Panc1 (cell line): ENCODE data around the gene MAPRE2. TPM values are rescaled to one million over a fixed set of nuclear protein-coding genes. Genes with fewer than 3 reads are reported as not detected.

Source experiments
- ATAC-seq: fragments of 200-7000 bp; cut with Tn5 transposase; 2 replicates; pipeline ENCODE4 v1.9.1; 2020; ENCODE audit warnings: mild to moderate bottlenecking, moderate library complexity
- BruUV-seq: library from RNA; stranded (reverse); fragments of 400-500 nt; replicated peaks from 2 replicates; lab custom pipeline; 2021; lab: Mats Ljungman, UMichigan
- CTCF ChIA-PET: fragments of 300-600 bp; sonication (Branson Sonifier 250); formaldehyde crosslinking; loops from one replicate; lab custom pipeline; 2022; ENCODE audit warnings: antibody characterized with exemption; lab: Charles Lee
- POLR2A ChIA-PET: fragments of 300-600 bp; sonication (Branson Sonifier 250); formaldehyde crosslinking; loops from one replicate; lab custom pipeline; 2022; ENCODE audit warnings: antibody characterized with exemption; lab: Charles Lee
- DNase-seq: peaks from one replicate; pipeline ENCODE4 v3.0.0-alpha.2; 2010; ENCODE audit warnings: low read depth, low spot score
- H3K27ac ChIP-seq: 2 replicates; pipeline ENCODE4 v1.5.1; 2011; ENCODE audit warnings: mild to moderate bottlenecking, low read length, inconsistent platforms
- H3K27me3 ChIP-seq: fragments of 200-500 bp; sonication (Bioruptor generic); 2 replicates; pipeline ENCODE4 v1.6.0; 2014; ENCODE audit warnings: low read length, inconsistent platforms; ENCODE audit not compliant: control insufficient read depth, insufficient read depth
- H3K36me3 ChIP-seq: fragments of 200-500 bp; sonication (Bioruptor generic); 2 replicates; pipeline ENCODE4 v1.5.1; 2014; ENCODE audit warnings: inconsistent platforms, mild to moderate bottlenecking, low read length, moderate library complexity; ENCODE audit not compliant: control insufficient read depth, insufficient read depth
- H3K4me1 ChIP-seq: 2 replicates; pipeline ENCODE4 v1.5.1; 2011; ENCODE audit warnings: inconsistent platforms, mild to moderate bottlenecking, low read length, moderate library complexity; ENCODE audit not compliant: control insufficient read depth, insufficient read depth
- H3K4me3 ChIP-seq, 2 experiments: 2 replicates each; pipeline ENCODE4 v1.5.1; 2011 to 2012; ENCODE audit warnings: low read depth in 2 of 2, low read length in 2 of 2, mild to moderate bottlenecking in 2 of 2, inconsistent platforms in 1 of 2, moderate library complexity in 1 of 2
- H3K9me3 ChIP-seq: fragments of 200-500 bp; sonication (Bioruptor generic); 2 replicates; pipeline ENCODE4 v1.5.1; 2014; ENCODE audit warnings: low read depth, mild to moderate bottlenecking, inconsistent platforms, low read length, moderate library complexity; ENCODE audit not compliant: control insufficient read depth, insufficient read depth
- POLR2AphosphoS5 ChIP-seq: IDR thresholded peaks from 2 replicates; pipeline ENCODE4 v1.6.1; 2012; ENCODE audit warnings: mild to moderate bottlenecking, low read depth, low read length, moderate library complexity
- SIN3A ChIP-seq: IDR thresholded peaks from 2 replicates; pipeline ENCODE4 v1.6.1; 2012; ENCODE audit warnings: low read depth, mild to moderate bottlenecking, low read length, moderate library complexity, borderline replicate concordance; ENCODE audit not compliant: insufficient read depth
- TCF7L2 ChIP-seq: IDR thresholded peaks from 2 replicates; pipeline ENCODE4 v1.6.1; 2011; ENCODE audit warnings: mild to moderate bottlenecking, low read depth, low read length, inconsistent platforms
- in situ Hi-C: cut with HindIII; loops from 2 replicates; pipeline ENCODE4 v1.10.0; 2016; ENCODE audit warnings: low sequenced_read_pairs, low pct_unique_long_range_greater_than_20kb
- intact Hi-C: fragments of 100-400 bp; cut with micrococcal nuclease; formaldehyde crosslinking; loops from one replicate; pipeline ENCODE4 v1.10.0; 2022; ENCODE audit not compliant: unreplicated experiment
- total RNA-seq: library from RNA; stranded (reverse); gene quantifications from one replicate; pipeline ENCODE4 v1.2.1, GENCODE V29; 2021; ENCODE audit not compliant: unreplicated experiment
- TF ChIP-seq, protein P1 (sequence below): fragments of 450-650 bp; IDR thresholded peaks from 2 replicates; pipeline ENCODE4 v1.5.1; 2017; ENCODE audit warnings: mild to moderate bottlenecking
- TF ChIP-seq, protein P2 (sequence below), 2 experiments: IDR thresholded peaks; 2 replicates each; pipeline ENCODE4 v1.6.1; 2011 to 2012; ENCODE audit warnings: low read depth in 2 of 2, control low read depth in 1 of 2, low read length in 1 of 2, mild to moderate bottlenecking in 1 of 2, moderate library complexity in 1 of 2; ENCODE audit not compliant: insufficient read depth in 1 of 2

Gene MAPRE2
- total RNA-seq, 1 experiment from 2014 or later = 14.1 TPM

DNA sequence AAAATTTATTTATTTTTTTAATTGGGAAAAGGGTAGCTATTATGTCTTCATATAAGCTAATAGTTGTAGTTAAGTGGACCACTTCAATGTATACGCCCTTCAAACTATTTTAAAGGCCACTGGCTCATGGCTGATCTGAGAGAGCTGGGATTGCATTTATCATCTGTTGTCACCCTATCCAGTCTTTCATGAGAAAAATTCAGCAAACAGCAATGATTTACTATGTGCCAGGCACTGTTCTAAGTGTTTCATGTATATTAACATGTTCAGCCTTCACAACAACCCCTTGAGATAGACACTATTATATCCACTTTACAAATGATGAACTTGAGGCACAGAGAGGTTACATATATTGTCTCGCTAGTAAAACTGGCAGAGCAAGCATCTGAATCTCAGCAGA lies 133.5 kb downstream of the MAPRE2 start:
- ATAC-seq = no peak
- DNase-seq = no peak
- Histone ChIP-seq H3K4me1 (no peaks in the 10 kb centered on the region), H3K27me3 (no peaks in the 10 kb centered on the region), H3K36me3 (no peaks in the 10 kb centered on the region), H3K9me3 (no peaks in the 10 kb centered on the region), H3K27ac (no peak overlapping the region), H3K4me3 (no peak overlapping the region)
- no TSS peak for BruUV-seq
- POLR2A ChIA-PET = no interaction called here
- in situ Hi-C loops (no loop called here), intact Hi-C loops (no loop called here)
- TF ChIP-seq TCF7L2 (no peak), SIN3A (no peak), POLR2AphosphoS5 (no peak)
- TF ChIP-seq, protein P1, sequence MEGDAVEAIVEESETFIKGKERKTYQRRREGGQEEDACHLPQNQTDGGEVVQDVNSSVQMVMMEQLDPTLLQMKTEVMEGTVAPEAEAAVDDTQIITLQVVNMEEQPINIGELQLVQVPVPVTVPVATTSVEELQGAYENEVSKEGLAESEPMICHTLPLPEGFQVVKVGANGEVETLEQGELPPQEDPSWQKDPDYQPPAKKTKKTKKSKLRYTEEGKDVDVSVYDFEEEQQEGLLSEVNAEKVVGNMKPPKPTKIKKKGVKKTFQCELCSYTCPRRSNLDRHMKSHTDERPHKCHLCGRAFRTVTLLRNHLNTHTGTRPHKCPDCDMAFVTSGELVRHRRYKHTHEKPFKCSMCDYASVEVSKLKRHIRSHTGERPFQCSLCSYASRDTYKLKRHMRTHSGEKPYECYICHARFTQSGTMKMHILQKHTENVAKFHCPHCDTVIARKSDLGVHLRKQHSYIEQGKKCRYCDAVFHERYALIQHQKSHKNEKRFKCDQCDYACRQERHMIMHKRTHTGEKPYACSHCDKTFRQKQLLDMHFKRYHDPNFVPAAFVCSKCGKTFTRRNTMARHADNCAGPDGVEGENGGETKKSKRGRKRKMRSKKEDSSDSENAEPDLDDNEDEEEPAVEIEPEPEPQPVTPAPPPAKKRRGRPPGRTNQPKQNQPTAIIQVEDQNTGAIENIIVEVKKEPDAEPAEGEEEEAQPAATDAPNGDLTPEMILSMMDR = no peak
- TF ChIP-seq, protein P2, sequence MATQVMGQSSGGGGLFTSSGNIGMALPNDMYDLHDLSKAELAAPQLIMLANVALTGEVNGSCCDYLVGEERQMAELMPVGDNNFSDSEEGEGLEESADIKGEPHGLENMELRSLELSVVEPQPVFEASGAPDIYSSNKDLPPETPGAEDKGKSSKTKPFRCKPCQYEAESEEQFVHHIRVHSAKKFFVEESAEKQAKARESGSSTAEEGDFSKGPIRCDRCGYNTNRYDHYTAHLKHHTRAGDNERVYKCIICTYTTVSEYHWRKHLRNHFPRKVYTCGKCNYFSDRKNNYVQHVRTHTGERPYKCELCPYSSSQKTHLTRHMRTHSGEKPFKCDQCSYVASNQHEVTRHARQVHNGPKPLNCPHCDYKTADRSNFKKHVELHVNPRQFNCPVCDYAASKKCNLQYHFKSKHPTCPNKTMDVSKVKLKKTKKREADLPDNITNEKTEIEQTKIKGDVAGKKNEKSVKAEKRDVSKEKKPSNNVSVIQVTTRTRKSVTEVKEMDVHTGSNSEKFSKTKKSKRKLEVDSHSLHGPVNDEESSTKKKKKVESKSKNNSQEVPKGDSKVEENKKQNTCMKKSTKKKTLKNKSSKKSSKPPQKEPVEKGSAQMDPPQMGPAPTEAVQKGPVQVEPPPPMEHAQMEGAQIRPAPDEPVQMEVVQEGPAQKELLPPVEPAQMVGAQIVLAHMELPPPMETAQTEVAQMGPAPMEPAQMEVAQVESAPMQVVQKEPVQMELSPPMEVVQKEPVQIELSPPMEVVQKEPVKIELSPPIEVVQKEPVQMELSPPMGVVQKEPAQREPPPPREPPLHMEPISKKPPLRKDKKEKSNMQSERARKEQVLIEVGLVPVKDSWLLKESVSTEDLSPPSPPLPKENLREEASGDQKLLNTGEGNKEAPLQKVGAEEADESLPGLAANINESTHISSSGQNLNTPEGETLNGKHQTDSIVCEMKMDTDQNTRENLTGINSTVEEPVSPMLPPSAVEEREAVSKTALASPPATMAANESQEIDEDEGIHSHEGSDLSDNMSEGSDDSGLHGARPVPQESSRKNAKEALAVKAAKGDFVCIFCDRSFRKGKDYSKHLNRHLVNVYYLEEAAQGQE (IDR thresholded peaks at IDR 0.05; ENCODE audit: insufficient read depth in 1 of 2, low read depth in 2 of 2, low read length in 1 of 2) = no peak
- CTCF ChIA-PET = no interaction called here

DNA sequence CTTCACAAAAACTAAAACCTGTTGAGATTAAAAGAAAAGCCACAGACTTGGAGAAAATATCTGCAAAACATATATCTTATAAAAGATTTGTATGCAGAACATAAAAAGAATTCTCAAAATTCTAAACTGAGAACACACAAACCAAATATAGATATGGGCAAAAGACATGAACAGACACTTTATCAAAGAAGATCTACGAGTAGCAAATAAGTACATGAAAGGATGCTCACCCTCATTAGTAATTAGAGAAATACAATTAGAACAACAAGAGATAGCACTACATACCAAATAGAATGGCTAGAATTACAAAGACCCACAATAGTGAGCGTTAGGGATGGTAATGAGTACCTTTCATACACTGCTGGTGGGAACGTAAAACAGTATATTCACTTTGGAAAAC lies 135.7 kb downstream of the MAPRE2 start:
- CTCF ChIA-PET = no interaction called here
- intact Hi-C loops (no loop called here), in situ Hi-C loops (no loop called here)
- POLR2A ChIA-PET = no interaction called here
- no peaks in the 10 kb centered on the region for H3K27me3 ChIP-seq
- no peak overlapping the region for H3K4me3 ChIP-seq
- no peaks in the 10 kb centered on the region for H3K4me1 ChIP-seq
- TF ChIP-seq TCF7L2 = no peak
- TF ChIP-seq, protein P1 = no peak
- TF ChIP-seq SIN3A = no peak
- TF ChIP-seq, protein P2 (IDR thresholded peaks at IDR 0.05; ENCODE audit: insufficient read depth in 1 of 2, low read depth in 2 of 2, low read length in 1 of 2) = no peak
- no peak for TF ChIP-seq POLR2AphosphoS5
- H3K36me3 ChIP-seq = no peaks in the 10 kb centered on the region
- ATAC-seq (no peak), DNase-seq (no peak)
- no peaks in the 10 kb centered on the region for H3K9me3 ChIP-seq
- BruUV-seq = no TSS peak
- H3K27ac ChIP-seq = no peak overlapping the region
